K562 (cell line): Measurements from ENCODE around the gene IPPK. TPM values are rescaled to one million over a fixed set of nuclear protein-coding genes. Genes with fewer than 3 reads are reported as not detected.
A peak's percentile ranks its signal among the peaks of the same experiment; 100 is the strongest.

Experiments
- ATF1 ChIP-seq, 2 experiments: fragments of 450-650 bp in 1 of 2; IDR thresholded peaks; 2 replicates each; pipeline ENCODE4 v1.6.1; 2016; ENCODE audit warnings: missing compliant biosample characterization in 1 of 2, missing genetic modification characterization in 1 of 2
- GTF2E2 ChIP-seq: fragments of 200-800 bp; sonication (Bioruptor generic); IDR thresholded peaks from 2 replicates; pipeline ENCODE4 v1.6.1; 2016; ENCODE audit warnings: missing genetic modification characterization, missing compliant biosample characterization
- LCOR ChIP-seq: sonication (generic); formaldehyde crosslinking; IDR thresholded peaks from 2 replicates; pipeline ENCODE4 v1.8.0; 2022; ENCODE audit warnings: mild to moderate bottlenecking, missing genetic modification reagents
- MTF1 ChIP-seq: fragments of 250-450 bp; sonication (Bioruptor Pico); IDR thresholded peaks from 2 replicates; pipeline ENCODE4 v1.9.0; 2021; ENCODE audit warnings: moderate library complexity, mild to moderate bottlenecking, inconsistent platforms, borderline replicate concordance
- NFIX ChIP-seq: fragments of 250-450 bp; sonication (Bioruptor Pico); IDR thresholded peaks from 2 replicates; pipeline ENCODE4 v1.4.0; 2020; ENCODE audit warnings: low read depth, mild to moderate bottlenecking, moderate library complexity
- POLR2A ChIP-seq: fragments of 450-650 bp; conservative IDR thresholded peaks from 2 replicates; pipeline ENCODE4 v1.6.1; 2016
- POLR2G ChIP-seq: fragments of 200-400 bp; formaldehyde crosslinking; IDR thresholded peaks from 2 replicates; pipeline ENCODE4 v1.6.1; 2017; ENCODE audit warnings: low read depth, mild to moderate bottlenecking, antibody characterized with exemption, low read length, moderate library complexity
- SAFB2 ChIP-seq: fragments of 200-400 bp; formaldehyde crosslinking; IDR thresholded peaks from 2 replicates; pipeline ENCODE4 v1.6.1; 2018; ENCODE audit warnings: borderline replicate concordance, low read length, low read depth, moderate library complexity; ENCODE audit not compliant: severe bottlenecking
- ZNF324 ChIP-seq: fragments of 250-450 bp; sonication (Bioruptor Pico); IDR thresholded peaks from 2 replicates; pipeline ENCODE4 v1.4.0; 2020; ENCODE audit warnings: mild to moderate bottlenecking
- ZNF444 ChIP-seq: fragments of 250-450 bp; sonication (Bioruptor Pico); IDR thresholded peaks from 2 replicates; pipeline ENCODE4 v1.4.0; 2020; ENCODE audit warnings: mild to moderate bottlenecking, moderate library complexity
- polyA plus RNA-seq, 8 experiments: library from polyadenylated mRNA; depleted of rRNA in 4 of 8; stranded (reverse) in 5 of 8; unstranded in 3 of 8; fragments of >200 nt; fragmentation: Nextera tagmentation in 2 of 8; fragmentation: Illumina TruSeq in 1 of 8; extraction: Ambion mirVana in 2 of 8; extraction: Trizol in 1 of 8; gene quantifications; 2 replicates each; pipeline versions ENCODE4 v1.2.1 to v1.2.3, GENCODE V29; 2011 to 2014; ENCODE audit warnings: inconsistent platforms in 1 of 8, missing spikeins in 1 of 8
- total RNA-seq, 7 experiments: library from RNA; depleted of rRNA in 6 of 7; stranded (reverse); fragments of >200 nt in 6 of 7; fragmentation: Illumina TruSeq in 2 of 7; extraction: Trizol in 2 of 7; gene quantifications; 2 replicates each; pipeline versions ENCODE4 v1.2.1 to v1.2.3, GENCODE V29; 2011 to 2021; ENCODE audit warnings: low replicate concordance in 1 of 7
- TF ChIP-seq, protein P1 (sequence below): fragments of 250-450 bp; sonication (Bioruptor Pico); IDR thresholded peaks from 2 replicates; pipeline ENCODE4 v1.4.0; 2020
- TF ChIP-seq, protein P2 (sequence below): fragments of 450-650 bp; IDR thresholded peaks from 2 replicates; pipeline ENCODE4 v1.6.1; 2016; ENCODE audit warnings: borderline replicate concordance
- TF ChIP-seq, protein P3 (sequence below): IDR thresholded peaks from 2 replicates; pipeline ENCODE4 v1.6.1; 2011; ENCODE audit warnings: borderline replicate concordance, low read depth, mild to moderate bottlenecking, moderate library complexity, low read length; ENCODE audit not compliant: insufficient read depth, poor library complexity, severe bottlenecking

Gene IPPK
- total and polyA plus RNA-seq, 9 of the 15 experiments (the other 6 are each of a cell fraction or from before 2014, with no cell fraction given), result 3.1 to 22.2 (median 11.2) TPM

DNA sequence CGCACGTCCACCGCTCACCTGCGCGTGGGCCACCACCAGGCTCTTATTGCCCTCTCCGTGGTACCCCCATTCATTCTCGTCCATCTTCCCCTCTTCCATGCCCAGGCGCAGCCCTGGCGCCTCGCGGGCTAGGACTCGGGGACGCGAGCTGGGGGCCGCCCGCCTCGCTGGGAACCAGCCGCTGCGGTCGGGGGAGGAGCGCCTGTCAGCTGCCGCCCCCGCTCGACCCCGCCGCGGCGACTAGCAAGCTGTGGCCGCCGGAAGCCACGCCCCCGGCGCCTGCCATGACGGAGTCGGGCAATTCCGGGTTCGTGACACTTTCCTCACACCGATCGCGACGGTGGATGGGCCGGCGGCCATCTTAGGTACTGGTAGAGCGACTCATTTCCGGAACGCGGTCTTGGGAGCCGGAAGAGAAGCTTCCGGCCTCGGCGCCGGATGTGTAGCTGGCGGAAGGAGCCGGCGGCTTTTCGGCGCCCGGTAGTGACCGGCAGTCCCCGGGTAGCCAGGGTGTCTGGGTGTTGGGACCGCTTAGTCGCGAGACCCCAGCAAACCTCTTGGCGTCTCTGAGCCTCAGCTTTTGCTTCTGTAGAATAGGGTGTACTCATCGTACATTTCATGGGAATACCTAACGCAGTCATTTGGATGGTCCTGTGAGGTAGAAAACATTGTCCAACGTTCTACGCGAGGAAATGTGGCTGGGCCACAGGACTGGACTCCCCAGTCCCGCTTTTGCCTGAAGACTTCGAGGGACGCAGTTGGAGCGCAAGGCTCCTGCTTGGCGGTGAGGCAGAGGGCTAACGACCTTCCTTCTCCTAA, at the start of gene IPPK (continued):
- TF ChIP-seq, protein P1, sequence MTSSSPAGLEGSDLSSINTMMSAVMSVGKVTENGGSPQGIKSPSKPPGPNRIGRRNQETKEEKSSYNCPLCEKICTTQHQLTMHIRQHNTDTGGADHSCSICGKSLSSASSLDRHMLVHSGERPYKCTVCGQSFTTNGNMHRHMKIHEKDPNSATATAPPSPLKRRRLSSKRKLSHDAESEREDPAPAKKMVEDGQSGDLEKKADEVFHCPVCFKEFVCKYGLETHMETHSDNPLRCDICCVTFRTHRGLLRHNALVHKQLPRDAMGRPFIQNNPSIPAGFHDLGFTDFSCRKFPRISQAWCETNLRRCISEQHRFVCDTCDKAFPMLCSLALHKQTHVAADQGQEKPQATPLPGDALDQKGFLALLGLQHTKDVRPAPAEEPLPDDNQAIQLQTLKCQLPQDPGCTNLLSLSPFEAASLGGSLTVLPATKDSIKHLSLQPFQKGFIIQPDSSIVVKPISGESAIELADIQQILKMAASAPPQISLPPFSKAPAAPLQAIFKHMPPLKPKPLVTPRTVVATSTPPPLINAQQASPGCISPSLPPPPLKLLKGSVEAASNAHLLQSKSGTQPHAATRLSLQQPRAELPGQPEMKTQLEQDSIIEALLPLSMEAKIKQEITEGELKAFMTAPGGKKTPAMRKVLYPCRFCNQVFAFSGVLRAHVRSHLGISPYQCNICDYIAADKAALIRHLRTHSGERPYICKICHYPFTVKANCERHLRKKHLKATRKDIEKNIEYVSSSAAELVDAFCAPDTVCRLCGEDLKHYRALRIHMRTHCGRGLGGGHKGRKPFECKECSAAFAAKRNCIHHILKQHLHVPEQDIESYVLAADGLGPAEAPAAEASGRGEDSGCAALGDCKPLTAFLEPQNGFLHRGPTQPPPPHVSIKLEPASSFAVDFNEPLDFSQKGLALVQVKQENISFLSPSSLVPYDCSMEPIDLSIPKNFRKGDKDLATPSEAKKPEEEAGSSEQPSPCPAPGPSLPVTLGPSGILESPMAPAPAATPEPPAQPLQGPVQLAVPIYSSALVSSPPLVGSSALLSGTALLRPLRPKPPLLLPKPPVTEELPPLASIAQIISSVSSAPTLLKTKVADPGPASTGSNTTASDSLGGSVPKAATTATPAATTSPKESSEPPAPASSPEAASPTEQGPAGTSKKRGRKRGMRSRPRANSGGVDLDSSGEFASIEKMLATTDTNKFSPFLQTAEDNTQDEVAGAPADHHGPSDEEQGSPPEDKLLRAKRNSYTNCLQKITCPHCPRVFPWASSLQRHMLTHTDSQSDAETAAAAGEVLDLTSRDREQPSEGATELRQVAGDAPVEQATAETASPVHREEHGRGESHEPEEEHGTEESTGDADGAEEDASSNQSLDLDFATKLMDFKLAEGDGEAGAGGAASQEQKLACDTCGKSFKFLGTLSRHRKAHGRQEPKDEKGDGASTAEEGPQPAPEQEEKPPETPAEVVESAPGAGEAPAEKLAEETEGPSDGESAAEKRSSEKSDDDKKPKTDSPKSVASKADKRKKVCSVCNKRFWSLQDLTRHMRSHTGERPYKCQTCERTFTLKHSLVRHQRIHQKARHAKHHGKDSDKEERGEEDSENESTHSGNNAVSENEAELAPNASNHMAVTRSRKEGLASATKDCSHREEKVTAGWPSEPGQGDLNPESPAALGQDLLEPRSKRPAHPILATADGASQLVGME, result no peak
- TF ChIP-seq ATF1 (CRISPR knock-in tag; IDR thresholded peaks at IDR 0.05), result no peak
- peak; percentile 95 for TF ChIP-seq ATF1 (tag; IDR thresholded peaks at IDR 0.05)
- no peak for TF ChIP-seq ZNF444
- peak; percentile 94 for TF ChIP-seq POLR2G
- TF ChIP-seq, protein P2, sequence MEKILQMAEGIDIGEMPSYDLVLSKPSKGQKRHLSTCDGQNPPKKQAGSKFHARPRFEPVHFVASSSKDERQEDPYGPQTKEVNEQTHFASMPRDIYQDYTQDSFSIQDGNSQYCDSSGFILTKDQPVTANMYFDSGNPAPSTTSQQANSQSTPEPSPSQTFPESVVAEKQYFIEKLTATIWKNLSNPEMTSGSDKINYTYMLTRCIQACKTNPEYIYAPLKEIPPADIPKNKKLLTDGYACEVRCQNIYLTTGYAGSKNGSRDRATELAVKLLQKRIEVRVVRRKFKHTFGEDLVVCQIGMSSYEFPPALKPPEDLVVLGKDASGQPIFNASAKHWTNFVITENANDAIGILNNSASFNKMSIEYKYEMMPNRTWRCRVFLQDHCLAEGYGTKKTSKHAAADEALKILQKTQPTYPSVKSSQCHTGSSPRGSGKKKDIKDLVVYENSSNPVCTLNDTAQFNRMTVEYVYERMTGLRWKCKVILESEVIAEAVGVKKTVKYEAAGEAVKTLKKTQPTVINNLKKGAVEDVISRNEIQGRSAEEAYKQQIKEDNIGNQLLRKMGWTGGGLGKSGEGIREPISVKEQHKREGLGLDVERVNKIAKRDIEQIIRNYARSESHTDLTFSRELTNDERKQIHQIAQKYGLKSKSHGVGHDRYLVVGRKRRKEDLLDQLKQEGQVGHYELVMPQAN, result peak; percentile 21; the same call in 1 of the 2 replicates
- TF ChIP-seq SAFB2, result no peak
- TF ChIP-seq GTF2E2, result peak; percentile 78; the same call in 1 of the 2 replicates
- TF ChIP-seq, protein P3, sequence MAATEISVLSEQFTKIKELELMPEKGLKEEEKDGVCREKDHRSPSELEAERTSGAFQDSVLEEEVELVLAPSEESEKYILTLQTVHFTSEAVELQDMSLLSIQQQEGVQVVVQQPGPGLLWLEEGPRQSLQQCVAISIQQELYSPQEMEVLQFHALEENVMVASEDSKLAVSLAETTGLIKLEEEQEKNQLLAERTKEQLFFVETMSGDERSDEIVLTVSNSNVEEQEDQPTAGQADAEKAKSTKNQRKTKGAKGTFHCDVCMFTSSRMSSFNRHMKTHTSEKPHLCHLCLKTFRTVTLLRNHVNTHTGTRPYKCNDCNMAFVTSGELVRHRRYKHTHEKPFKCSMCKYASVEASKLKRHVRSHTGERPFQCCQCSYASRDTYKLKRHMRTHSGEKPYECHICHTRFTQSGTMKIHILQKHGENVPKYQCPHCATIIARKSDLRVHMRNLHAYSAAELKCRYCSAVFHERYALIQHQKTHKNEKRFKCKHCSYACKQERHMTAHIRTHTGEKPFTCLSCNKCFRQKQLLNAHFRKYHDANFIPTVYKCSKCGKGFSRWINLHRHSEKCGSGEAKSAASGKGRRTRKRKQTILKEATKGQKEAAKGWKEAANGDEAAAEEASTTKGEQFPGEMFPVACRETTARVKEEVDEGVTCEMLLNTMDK, result no peak
- TF ChIP-seq MTF1 (CRISPR knock-in tag), result no peak
- TF ChIP-seq POLR2A, result peak; percentile 93
- TF ChIP-seq LCOR (CRISPR knock-in tag), result peak; percentile 35; the same call in 1 of the 2 replicates
- no peak for TF ChIP-seq ZNF324 (CRISPR knock-in tag)
- TF ChIP-seq NFIX (CRISPR knock-in tag), result no peak
